ENCODE results near the gene SLC22A4.

The SLC22A4 gene

GRCh38 chr5:132339502-132339901, 45.3 kb downstream of the SLC22A4 start:
- no peak overlapping the region for H3K9ac ChIP-seq (ENCODE audit: low read length)
- no peak for DNase-seq
- H3K27me3 ChIP-seq (replicated peaks; ENCODE audit: insufficient read depth, low read length), result no peaks in the 10 kb centered on the region
- H3K9me3 ChIP-seq (replicated peaks; ENCODE audit: insufficient read depth, low read length), result no peaks in the 10 kb centered on the region
- no peak overlapping the region for H3K4me3 ChIP-seq (ENCODE audit: low read length)
- H4K20me1 ChIP-seq (ENCODE audit: insufficient read depth, low read length), result no peaks in the 10 kb centered on the region
- H2AFZ ChIP-seq (ENCODE audit: low read length), result no peak overlapping the region
- no peak overlapping the region for H3K4me2 ChIP-seq (ENCODE audit: low read depth, low read length)
- H3K36me3 ChIP-seq (replicated peaks; ENCODE audit: insufficient read depth, low read length), result no peaks in the 10 kb centered on the region
- no peaks in the 10 kb centered on the region for H3F3A ChIP-seq (ENCODE audit: insufficient read depth, low read length)
- H3K79me2 ChIP-seq (ENCODE audit: low read length), result no peaks in the 10 kb centered on the region
- H3K27ac ChIP-seq (ENCODE audit: low read length), result no peak overlapping the region
- no peaks in the 10 kb centered on the region for H3K9me2 ChIP-seq (replicated peaks; ENCODE audit: insufficient read depth, low read length)
- H3K4me1 ChIP-seq (ENCODE audit: low read length), result no peaks in the 10 kb centered on the region
- no peak for TF ChIP-seq EZH2phosphoT487 (IDR thresholded peaks at IDR 0.05; ENCODE audit: low read length)
- TF ChIP-seq, protein P1, sequence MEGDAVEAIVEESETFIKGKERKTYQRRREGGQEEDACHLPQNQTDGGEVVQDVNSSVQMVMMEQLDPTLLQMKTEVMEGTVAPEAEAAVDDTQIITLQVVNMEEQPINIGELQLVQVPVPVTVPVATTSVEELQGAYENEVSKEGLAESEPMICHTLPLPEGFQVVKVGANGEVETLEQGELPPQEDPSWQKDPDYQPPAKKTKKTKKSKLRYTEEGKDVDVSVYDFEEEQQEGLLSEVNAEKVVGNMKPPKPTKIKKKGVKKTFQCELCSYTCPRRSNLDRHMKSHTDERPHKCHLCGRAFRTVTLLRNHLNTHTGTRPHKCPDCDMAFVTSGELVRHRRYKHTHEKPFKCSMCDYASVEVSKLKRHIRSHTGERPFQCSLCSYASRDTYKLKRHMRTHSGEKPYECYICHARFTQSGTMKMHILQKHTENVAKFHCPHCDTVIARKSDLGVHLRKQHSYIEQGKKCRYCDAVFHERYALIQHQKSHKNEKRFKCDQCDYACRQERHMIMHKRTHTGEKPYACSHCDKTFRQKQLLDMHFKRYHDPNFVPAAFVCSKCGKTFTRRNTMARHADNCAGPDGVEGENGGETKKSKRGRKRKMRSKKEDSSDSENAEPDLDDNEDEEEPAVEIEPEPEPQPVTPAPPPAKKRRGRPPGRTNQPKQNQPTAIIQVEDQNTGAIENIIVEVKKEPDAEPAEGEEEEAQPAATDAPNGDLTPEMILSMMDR (IDR thresholded peaks at IDR 0.05; ENCODE audit: low read length), result no peak
- no peak for TF ChIP-seq EZH2 (optimal IDR thresholded peaks at IDR 0.05; ENCODE audit: low read depth, low read length)

DNA sequence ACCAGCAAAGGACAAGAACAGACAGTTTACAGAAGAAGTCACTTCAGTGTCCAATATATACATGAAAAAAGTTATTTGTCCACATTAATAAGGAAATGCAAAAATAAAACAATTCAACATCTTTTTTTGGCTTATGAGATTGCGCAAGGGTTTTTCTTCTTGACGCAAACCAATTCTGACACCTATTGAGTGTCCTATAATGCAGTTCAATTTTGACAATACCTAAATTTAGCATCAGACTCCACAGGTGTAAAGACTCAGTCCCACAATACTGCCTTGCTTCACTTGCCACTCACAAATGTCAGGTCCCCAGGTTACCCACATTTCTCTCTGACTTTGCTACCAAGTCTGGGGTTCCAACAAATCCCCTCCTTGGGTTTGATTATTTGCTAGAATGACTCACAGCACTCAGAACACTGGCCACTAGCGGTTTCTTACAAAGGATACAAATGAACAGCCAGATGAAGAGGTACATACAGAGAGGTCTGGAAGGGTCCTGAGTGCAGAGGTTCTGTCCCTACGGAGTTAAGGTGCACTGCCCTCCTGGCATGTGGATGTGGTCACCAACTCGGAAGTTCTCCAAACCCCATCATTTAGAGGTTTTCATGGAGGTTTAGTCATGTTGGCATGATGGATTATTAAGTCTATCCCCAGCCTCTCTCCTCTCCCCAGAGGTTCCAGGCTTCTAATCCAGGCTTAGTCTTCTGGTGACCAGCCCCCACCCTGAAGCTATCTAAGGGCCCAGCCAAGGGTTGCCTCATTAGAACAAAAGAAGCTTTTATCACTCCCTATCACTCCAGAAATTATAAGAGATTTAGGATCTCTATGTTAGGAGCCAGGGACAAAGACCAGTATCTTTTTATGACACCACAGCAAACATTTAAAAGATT, 48.3 kb downstream of the SLC22A4 start:
- Histone ChIP-seq H3K79me2 (ENCODE audit: low read length) (no peaks in the 10 kb centered on the region), H3K9ac (ENCODE audit: low read length) (no peak overlapping the region), H3K27me3 (replicated peaks; ENCODE audit: insufficient read depth, low read length) (no peaks in the 10 kb centered on the region), H3K4me2 (ENCODE audit: low read depth, low read length) (no peak overlapping the region), H3K36me3 (replicated peaks; ENCODE audit: insufficient read depth, low read length) (no peaks in the 10 kb centered on the region), H2AFZ (ENCODE audit: low read length) (no peak overlapping the region), H3K9me3 (replicated peaks; ENCODE audit: insufficient read depth, low read length) (no peaks in the 10 kb centered on the region), H4K20me1 (ENCODE audit: insufficient read depth, low read length) (no peaks in the 10 kb centered on the region), H3K9me2 (replicated peaks; ENCODE audit: insufficient read depth, low read length) (no peaks in the 10 kb centered on the region), H3F3A (ENCODE audit: insufficient read depth, low read length) (no peaks in the 10 kb centered on the region), H3K27ac (ENCODE audit: low read length) (no peak overlapping the region), H3K4me3 (ENCODE audit: low read length) (no peak overlapping the region), H3K4me1 (ENCODE audit: low read length) (no peaks in the 10 kb centered on the region)
- no peak for TF ChIP-seq EZH2 (optimal IDR thresholded peaks at IDR 0.05; ENCODE audit: low read depth, low read length)
- no peak for DNase-seq

GRCh38 chr5:132344775-132345514, 50.8 kb downstream of the SLC22A4 start:
- TF ChIP-seq EZH2phosphoT487 (IDR thresholded peaks at IDR 0.05; ENCODE audit: low read length), result no peak
- Histone ChIP-seq H4K20me1 (ENCODE audit: insufficient read depth, low read length) (no peaks in the 10 kb centered on the region), H3K36me3 (replicated peaks; ENCODE audit: insufficient read depth, low read length) (no peaks in the 10 kb centered on the region), H2AFZ (ENCODE audit: low read length) (no peak overlapping the region), H3K27ac (ENCODE audit: low read length) (no peak overlapping the region), H3K79me2 (ENCODE audit: low read length) (no peaks in the 10 kb centered on the region), H3K4me1 (ENCODE audit: low read length) (no peaks in the 10 kb centered on the region), H3F3A (ENCODE audit: insufficient read depth, low read length) (no peaks in the 10 kb centered on the region), H3K9ac (ENCODE audit: low read length) (no peak overlapping the region), H3K9me3 (replicated peaks; ENCODE audit: insufficient read depth, low read length) (no peaks in the 10 kb centered on the region), H3K9me2 (replicated peaks; ENCODE audit: insufficient read depth, low read length) (no peaks in the 10 kb centered on the region), H3K27me3 (replicated peaks; ENCODE audit: insufficient read depth, low read length) (no peaks in the 10 kb centered on the region), H3K4me3 (ENCODE audit: low read length) (no peak overlapping the region), H3K4me2 (ENCODE audit: low read depth, low read length) (no peak overlapping the region)
- no peak for DNase-seq

DNA sequence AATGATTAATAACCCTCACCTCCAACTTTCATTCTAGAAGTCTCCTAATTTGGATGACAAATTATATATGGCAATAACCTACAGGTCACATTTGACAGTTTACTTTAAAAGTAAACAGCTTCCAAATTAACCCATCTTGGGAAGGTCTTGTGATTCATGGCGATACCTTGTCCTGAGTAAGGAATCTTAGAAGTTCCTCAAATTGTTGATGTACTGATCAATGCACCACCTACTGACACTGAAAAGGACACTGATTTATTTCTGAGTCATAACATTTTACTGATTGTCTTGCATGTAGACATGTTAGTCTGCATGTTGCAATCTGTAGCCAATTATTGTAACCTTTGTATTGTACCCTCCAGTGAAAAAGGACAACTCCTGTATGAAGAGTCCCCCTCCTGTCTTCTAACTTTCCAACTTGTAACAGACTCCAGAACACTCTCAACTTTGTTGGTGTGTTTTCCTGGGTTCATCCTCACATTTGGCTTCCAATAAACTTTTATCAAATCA, 59.3 kb downstream of the SLC22A4 start:
- no peaks in the 10 kb centered on the region for H3K79me2 ChIP-seq (ENCODE audit: low read length)
- no peak overlapping the region for H3K4me2 ChIP-seq (ENCODE audit: low read depth, low read length)
- no peak overlapping the region for H3K4me3 ChIP-seq (ENCODE audit: low read length)
- no peak for DNase-seq
- no peaks in the 10 kb centered on the region for H3K27me3 ChIP-seq (replicated peaks; ENCODE audit: insufficient read depth, low read length)
- no peak for TF ChIP-seq EZH2 (optimal IDR thresholded peaks at IDR 0.05; ENCODE audit: low read depth, low read length)
- no peak overlapping the region for H2AFZ ChIP-seq (ENCODE audit: low read length)
- H3K4me1 ChIP-seq (ENCODE audit: low read length), result no peaks in the 10 kb centered on the region
- no peaks in the 10 kb centered on the region for H3F3A ChIP-seq (ENCODE audit: insufficient read depth, low read length)
- H4K20me1 ChIP-seq (ENCODE audit: insufficient read depth, low read length), result no peaks in the 10 kb centered on the region
- H3K27ac ChIP-seq (ENCODE audit: low read length), result no peak overlapping the region
- no peaks in the 10 kb centered on the region for H3K36me3 ChIP-seq (replicated peaks; ENCODE audit: insufficient read depth, low read length)
- H3K9ac ChIP-seq (ENCODE audit: low read length), result no peak overlapping the region
- no peaks in the 10 kb centered on the region for H3K9me3 ChIP-seq (replicated peaks; ENCODE audit: insufficient read depth, low read length)
- H3K9me2 ChIP-seq (replicated peaks; ENCODE audit: insufficient read depth, low read length), result no peaks in the 10 kb centered on the region

Data from MM.1S (cell line).